Inferior parietal cortex (tissue), 1 donor: Measurements from ENCODE around the gene CATSPERZ.
"Not testable (repeated sequence)": the region's sequence is repeated elsewhere in the genome, so short reads cannot be mapped to it uniquely, and the experiment has no call there.

Source experiments
- DNase-seq: peaks from one replicate; pipeline ENCODE4 v3.0.0-alpha.2; 2016; ENCODE audit errors: extremely low spot score

The CATSPERZ gene

GRCh38 chr11:64318766-64319761 lies 18.9 kb downstream of the CATSPERZ start:
- no peak for DNase-seq

- no peak for DNase-seq
Observed at GRCh38 chr11:64320556-64320955, 20.4 kb downstream of the CATSPERZ start.

GRCh38 chr11:64321026-64321425 lies 20.9 kb downstream of the CATSPERZ start:
- no peak for DNase-seq

- no peak for DNase-seq
Observed at GRCh38 chr11:64321533-64321932, 21.4 kb downstream of the CATSPERZ start.

- no peak for DNase-seq
Observed at GRCh38 chr11:64322925-64323260, 22.7 kb downstream of the CATSPERZ start.

- no peak for DNase-seq
Observed at GRCh38 chr11:64323373-64323772, 23.2 kb downstream of the CATSPERZ start.

GRCh38 chr11:64323984-64324383 lies 23.8 kb downstream of the CATSPERZ start:
- DNase-seq: not testable (repeated sequence)

- DNase-seq: no peak
Observed at GRCh38 chr11:64324692-64325469, 24.7 kb downstream of the CATSPERZ start.

GRCh38 chr11:64327375-64327774 lies 27.2 kb downstream of the CATSPERZ start:
- no peak for DNase-seq

- DNase-seq: no peak
Observed at GRCh38 chr11:64327993-64328392, 27.8 kb downstream of the CATSPERZ start.

- DNase-seq: no peak
Observed at GRCh38 chr11:64330888-64331287, 30.7 kb downstream of the CATSPERZ start.

- peak; percentile 20 for DNase-seq
Observed at GRCh38 chr11:64331569-64332371, 31.6 kb downstream of the CATSPERZ start.

GRCh38 chr11:64333556-64333955 lies 33.4 kb downstream of the CATSPERZ start:
- no peak for DNase-seq

GRCh38 chr11:64334764-64335735 lies 34.9 kb downstream of the CATSPERZ start:
- DNase-seq: peak; percentile 47

- no peak for DNase-seq
Observed at GRCh38 chr11:64337538-64338249, 37.5 kb downstream of the CATSPERZ start.

- DNase-seq: no peak
Observed at GRCh38 chr11:64338716-64339115, 38.6 kb downstream of the CATSPERZ start.

GRCh38 chr11:64339286-64339685 lies 39.1 kb downstream of the CATSPERZ start:
- no peak for DNase-seq

- DNase-seq: no peak
Observed at GRCh38 chr11:64339754-64340408, 39.7 kb downstream of the CATSPERZ start, which contains the start of gene CCDC88B. TSS of gene CCDC88B (plus strand) at chr11:64340204. CDS start at chr11:64340267, 63 bp downstream.

GRCh38 chr11:64340671-64341335 lies 40.6 kb downstream of the CATSPERZ start:
- DNase-seq: no peak
